Stimulated activated CD8-positive, alpha-beta memory T cell treated with anti-CD3 and anti-CD28 coated beads, Interleukin-4, amount 100 ng/mL, for 4 hours (primary cell): Measurements from ENCODE around the gene PPFIA3.

Experiments
- DNase-seq, 2 donors: peaks; one replicate each; pipeline ENCODE4 v3.0.0-alpha.2; 2020; ENCODE audit warnings: low read depth in 2 of 2, low spot score in 1 of 2

PPFIA3 gene

DNA sequence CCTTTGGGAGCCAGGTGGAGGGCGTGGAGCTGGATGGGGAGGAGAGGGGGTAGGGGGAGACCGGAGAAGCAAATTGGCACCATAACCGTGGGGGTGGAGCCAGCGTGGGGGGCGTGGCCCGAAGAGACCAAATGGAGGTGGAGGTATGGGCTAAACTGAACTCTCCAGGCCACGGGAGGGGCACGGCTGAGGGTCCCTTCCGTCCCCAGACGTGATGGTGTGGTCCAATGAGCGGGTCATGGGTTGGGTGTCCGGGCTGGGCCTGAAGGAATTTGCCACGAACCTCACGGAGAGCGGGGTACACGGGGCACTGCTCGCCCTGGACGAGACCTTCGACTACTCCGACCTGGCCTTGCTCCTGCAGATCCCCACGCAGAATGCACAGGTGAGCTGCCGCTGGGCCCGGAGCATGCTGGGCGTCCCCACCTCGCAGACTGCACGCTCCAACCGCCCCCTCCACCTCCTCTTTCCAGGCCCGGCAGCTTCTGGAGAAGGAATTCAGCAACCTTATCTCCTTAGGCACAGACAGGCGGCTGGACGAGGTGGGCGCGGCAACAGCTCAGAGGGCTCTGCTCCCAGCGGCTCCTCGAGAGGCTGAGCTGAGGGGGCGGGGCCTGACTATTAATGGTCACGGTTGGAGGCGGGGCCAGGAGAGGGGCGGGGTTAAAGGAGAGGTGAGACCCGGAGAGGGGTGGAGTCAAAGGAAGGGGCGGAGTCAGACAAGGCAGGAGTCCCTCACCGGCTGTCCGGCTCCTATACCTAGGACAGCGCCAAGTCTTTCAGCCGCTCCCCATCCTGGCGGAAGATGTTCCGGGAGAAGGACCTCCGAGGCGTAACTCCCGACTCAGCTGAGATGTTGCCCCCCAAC, 29.7 kb downstream of the PPFIA3 start:
- peak; percentile 45 to 59 for DNase-seq

DNA sequence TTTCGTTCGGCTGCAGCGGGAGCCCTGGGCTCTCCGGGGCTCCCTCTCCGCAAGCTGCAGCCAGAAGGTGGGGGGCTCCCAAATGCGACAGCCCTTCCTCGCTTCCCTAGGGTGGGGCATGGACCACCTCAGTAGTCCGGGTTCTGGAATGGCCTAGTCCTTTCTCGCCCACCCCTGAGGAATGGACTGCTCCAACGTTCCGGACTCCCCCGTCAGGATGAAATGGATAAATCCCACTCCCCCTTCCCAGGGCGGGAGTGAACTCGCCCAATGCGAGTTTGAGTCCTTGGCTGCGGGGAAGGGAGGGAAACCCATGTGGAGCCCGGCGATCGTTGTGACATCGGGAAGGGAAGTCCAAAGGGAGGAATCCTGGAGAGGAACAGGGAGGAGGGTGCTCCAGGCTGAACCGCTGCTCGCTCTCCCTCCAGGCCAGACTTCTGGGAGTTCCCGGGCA, 30.3 kb downstream of the PPFIA3 start:
- no peak for DNase-seq

DNA sequence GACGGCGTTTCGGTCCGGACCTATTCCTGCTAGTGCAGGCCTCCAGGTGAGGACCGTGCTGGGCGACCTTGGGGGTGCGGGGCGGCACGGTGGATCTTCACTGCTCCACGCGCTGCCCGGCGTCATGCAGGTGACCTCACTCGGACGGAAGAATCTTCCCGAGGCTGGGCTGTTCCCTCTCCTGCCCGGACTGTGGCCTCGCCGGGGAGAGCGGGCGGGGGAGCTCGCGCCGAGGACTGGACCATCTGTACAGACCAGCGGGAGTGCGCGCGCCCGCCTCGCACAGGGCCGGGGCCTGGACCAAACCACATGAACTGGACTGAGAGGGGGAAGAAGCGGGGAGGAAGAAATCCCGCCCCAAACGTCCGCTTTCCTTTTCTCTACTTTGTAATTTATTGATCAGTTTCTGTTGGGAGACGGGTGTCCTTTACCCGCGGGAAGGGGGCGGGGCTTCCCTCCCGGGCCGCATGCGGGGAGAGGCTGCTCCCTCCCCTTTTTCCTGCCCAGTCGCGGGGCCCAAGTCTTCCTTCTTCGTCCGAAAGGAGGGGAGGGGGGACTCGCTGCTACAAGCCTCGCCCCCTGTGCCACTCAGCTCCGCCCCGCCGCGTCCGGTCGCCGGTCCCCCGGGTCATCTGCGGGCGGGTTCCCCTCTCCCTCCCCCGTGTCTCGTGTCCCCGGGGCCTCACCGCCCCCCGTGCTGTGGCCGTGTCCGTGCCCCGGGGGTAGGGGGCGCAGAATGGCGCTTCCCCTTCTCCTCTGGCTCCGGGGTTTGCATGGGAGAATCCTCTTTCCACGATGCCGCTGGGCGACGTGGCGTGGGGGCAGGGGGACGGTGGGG, 31.0 kb downstream of the PPFIA3 start:
- DNase-seq: no peak

GRCh38 chr19:49150944-49151243, 31.6 kb downstream of the PPFIA3 start:
- DNase-seq: no peak

- DNase-seq: no peak
Measured at GRCh38 chr19:49151267-49152118, 32.1 kb downstream of the PPFIA3 start.

- DNase-seq: no peak
Measured at GRCh38 chr19:49152119-49152550, 32.8 kb downstream of the PPFIA3 start.

- no peak for DNase-seq
Measured at GRCh38 chr19:49153167-49153809, 33.9 kb downstream of the PPFIA3 start.

- DNase-seq: no peak
Measured at GRCh38 chr19:49154279-49154678, 34.9 kb downstream of the PPFIA3 start.

DNA sequence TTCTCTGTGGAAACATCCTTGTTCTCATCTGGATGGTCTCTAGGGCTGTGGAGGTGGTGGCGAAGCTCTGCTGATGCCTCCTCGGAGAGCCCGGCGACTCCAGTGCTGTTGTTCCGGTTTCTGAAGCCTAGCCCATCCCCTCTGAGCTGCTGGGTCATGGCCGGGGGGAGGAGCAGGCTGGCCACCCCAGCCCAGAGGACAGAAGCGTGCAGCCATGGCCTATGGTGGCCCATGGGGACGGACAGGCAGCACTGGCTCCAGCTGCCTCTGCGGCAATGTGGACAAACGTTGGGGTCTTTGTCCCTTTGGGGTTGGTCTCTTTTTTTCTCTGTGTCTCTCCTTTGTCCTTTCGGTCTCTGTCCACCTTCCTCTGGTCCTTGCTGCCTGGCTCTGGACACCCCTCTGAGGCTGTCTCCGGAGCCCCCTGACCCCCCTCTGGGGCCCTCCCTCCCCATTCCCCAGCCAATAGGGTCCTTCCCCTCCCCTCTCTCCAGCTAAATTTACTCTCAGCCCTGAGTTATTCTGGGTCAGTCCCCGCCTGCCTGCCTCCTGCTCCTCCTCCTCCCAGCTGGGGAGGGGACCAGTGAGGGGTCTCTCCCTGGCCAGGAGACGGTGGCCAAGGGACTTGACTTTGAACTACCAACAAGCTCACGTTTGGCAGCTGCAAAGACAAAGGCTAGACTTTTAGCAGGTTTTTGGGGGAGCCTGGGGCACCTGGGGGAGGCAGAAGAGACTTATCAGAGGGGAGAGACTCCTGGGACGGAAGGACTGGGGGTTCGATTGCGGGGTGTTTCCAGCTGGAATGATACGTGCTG, 35.9 kb downstream of the PPFIA3 start, which contains the start of gene HRC:
TSS of gene HRC (minus strand) at position 392 of the 815 bp plus-strand sequence. CDS start at position 233, 159 bp downstream.
- DNase-seq: no peak

DNA sequence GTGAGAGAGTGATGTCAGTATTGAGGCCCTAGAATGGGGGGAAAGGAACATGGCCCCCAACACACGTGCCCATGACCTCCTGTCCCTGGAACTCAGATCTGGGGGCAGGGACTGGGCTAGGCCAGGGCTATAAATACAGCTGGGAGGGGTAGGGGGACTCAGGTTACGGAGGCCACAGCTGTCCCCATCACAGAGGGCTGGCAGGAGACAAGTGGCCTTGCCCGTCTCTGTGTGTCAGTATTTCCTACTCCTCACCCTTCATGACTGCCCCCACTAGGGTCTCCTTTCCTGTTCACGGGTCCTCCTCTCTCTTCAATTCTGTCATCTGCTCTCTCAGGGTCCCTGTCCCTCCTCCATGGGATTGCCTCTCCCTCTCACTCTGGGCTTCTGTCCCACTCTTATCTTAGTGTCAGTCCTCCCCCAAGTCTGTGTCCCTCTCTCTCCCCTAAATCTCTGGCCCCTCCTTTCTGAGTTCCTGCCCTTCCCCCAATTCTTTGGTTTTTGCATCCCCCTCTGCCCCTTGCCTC, 36.5 kb downstream of the PPFIA3 start:
- no peak for DNase-seq

GRCh38 chr19:49157445-49158224, 38.3 kb downstream of the PPFIA3 start, which contains the start of gene TRPM4:
TRPM4 (plus strand) TSS chr19:49157792; CDS start chr19:49157867, 75 bp downstream.
- no peak for DNase-seq

DNA sequence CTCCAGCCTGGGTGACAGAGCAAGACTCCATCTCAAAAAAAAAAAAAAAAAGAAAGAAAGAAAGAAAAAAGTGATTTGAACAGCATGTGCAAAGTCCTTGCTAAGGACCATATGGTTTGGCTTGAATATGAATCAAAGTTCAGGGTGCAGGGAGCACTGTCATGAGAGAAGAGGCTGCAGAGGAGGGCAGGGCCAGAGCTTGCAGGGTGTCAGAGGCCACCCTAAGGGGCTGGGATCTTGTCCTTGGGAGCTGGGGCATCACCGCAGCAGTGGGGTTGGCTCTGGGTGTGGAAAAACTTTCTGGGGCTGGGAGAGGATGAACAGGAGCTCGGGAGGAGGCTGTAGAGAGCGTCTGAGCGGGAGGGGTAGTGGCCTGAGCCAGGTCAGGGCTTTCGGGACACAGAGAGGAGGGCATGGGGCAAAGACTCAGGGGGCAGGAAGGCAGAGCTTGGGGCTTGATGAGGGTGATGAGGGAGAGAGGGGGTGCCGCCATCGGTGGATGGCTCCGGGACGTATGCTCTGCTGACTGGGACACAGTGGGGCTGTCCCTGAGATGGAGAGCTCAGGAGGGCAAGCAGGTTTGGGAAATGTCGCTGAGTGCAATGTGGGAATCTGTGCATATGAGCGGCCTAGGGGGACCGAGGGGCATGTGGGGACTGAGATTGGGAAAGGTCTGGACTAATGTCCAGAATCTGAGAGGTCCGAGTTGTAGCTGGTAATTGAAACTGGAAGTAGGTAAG, 41.3 kb downstream of the PPFIA3 start:
- DNase-seq: no peak

DNA sequence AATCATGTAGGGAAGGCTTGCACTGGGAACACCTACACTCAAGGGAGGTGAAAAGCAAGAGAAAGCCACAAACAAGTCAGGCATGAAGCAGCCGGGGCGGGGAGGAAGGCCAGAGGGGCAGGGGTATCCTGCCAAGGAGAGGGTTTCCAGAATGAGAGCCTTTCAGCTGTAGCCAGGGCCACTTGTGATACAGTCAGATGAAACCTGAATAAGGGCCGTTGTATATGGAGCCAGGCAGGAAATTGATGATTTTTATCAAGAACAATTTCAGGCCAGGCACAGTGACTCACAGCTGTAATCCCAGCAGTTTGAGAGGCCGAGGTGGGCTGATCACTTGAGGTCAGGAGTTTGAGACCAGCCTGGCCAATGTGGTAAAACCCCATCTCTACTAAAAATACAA, 42.6 kb downstream of the PPFIA3 start:
- no peak for DNase-seq

- DNase-seq: no peak
Measured at GRCh38 chr19:49165111-49165750, 45.9 kb downstream of the PPFIA3 start.

DNA sequence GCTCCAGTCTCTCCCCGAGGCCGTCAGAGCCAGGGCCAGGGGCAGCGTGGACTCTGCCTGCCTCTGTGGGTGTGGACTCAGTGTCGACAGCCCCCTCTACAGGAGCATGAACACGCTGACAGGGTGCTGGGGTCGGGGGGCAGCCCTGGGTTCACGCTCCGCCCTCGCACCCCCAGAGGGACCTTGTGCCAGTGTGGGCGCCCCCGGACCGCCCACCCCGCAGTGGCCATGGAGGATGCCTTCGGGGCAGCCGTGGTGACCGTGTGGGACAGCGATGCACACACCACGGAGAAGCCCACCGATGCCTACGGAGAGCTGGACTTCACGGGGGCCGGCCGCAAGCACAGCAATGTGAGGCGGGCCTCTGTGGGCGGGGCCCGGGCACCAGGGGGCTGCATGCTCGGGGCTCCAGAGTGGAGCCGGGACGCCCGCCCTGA, 46.5 kb downstream of the PPFIA3 start:
- no peak for DNase-seq

GRCh38 chr19:49167857-49168409, 48.6 kb downstream of the PPFIA3 start:
- DNase-seq: no peak

DNA sequence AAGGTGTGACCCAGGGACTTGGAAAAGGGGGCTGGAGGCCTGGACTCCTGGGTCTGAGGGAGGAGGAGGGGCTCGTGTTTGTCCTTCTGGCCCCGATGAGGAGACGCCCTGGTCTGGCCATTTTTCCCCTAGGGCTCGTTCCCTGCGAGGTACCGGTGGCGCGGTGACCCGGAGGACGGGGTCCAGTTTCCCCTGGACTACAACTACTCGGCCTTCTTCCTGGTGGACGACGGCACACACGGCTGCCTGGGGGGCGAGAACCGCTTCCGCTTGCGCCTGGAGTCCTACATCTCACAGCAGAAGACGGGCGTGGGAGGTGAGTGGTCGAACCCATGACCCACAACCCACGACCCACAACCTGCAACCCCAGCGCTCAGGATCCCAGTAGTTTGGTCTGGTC, 49.1 kb downstream of the PPFIA3 start:
- DNase-seq: no peak
